Measurements from ENCODE around the gene DDC. TPM values are rescaled to one million over a fixed set of nuclear protein-coding genes. Genes with fewer than 3 reads are reported as not detected.

The DDC gene
- total RNA-seq, 1 donor from 2014 or later, result 3.8 TPM

DNA sequence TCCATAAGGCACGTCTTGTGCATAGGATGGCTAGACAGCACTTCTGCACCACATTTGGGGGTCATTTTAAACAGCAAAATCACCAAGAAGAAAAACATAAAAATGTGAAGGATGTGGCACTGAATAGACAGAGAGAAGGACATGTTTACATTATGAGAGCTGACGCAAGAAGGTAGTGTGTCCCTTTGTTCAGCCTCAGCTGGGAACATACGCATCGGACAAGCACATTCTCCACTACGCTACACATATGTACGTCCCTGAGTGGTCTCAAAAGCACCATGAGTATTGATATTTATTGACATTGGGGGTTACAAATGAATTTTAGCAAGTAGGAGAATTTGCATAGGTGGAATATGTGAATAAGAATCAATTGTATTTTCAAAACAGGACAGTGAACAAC lies 20.2 kb downstream of the DDC start:
- no peak for DNase-seq
- TF ChIP-seq, protein P1, sequence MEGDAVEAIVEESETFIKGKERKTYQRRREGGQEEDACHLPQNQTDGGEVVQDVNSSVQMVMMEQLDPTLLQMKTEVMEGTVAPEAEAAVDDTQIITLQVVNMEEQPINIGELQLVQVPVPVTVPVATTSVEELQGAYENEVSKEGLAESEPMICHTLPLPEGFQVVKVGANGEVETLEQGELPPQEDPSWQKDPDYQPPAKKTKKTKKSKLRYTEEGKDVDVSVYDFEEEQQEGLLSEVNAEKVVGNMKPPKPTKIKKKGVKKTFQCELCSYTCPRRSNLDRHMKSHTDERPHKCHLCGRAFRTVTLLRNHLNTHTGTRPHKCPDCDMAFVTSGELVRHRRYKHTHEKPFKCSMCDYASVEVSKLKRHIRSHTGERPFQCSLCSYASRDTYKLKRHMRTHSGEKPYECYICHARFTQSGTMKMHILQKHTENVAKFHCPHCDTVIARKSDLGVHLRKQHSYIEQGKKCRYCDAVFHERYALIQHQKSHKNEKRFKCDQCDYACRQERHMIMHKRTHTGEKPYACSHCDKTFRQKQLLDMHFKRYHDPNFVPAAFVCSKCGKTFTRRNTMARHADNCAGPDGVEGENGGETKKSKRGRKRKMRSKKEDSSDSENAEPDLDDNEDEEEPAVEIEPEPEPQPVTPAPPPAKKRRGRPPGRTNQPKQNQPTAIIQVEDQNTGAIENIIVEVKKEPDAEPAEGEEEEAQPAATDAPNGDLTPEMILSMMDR (IDR thresholded peaks at IDR 0.05; ENCODE audit: partially characterized antibody, unreplicated experiment), result no peak

DNA sequence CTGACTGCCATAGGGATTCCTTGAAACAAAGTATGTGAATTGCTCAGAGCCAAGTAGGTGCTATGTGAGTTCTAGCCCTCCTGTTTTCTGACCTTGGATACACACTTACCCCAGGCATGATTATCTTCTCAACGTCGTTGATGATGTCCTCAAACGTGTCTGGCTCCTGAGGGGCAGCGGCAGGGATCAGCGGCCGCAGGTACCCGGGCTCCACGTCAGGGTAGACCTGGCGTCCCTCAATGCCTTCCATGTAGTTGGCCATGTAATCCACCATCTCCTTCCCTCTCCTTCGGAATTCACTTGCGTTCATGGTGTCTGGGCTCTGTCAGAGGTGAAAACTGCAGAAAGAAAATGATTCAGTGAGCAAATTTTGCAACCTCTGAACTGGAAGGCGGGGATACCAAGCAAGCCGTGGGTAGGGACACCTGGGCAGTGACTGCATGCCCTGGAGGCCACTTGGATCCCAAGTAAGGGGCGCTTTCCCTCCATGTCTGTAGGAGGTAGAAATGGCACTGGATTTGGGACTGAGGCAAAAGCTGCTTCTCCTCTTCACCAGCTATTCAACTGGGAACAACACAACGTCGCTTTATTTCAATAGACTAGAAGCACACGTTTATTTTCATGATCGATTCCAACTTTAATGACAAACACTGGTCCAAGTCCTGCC lies 21.3 kb downstream of the DDC start:
- H3K27ac Mint-ChIP-seq (ENCODE audit: unreplicated experiment), result no peak overlapping the region
- H3K36me3 Mint-ChIP-seq (ENCODE audit: unreplicated experiment), result peaks cover 4% of the 10 kb centered on the region
- TF ChIP-seq, protein P1 (IDR thresholded peaks at IDR 0.05; ENCODE audit: partially characterized antibody, unreplicated experiment), result no peak

More for the DNA sequence above, 20.2 kb downstream of the DDC start:
- H3K9me3 Mint-ChIP-seq (ENCODE audit: unreplicated experiment), result peaks cover 2% of the 10 kb centered on the region
- peaks cover 28% of the 10 kb centered on the region for H3K4me1 Mint-ChIP-seq (ENCODE audit: low read depth, unreplicated experiment)
- peak overlapping the region; percentile 46 for H3K27ac Mint-ChIP-seq (ENCODE audit: unreplicated experiment)
- peaks cover 4% of the 10 kb centered on the region for H3K27me3 Mint-ChIP-seq (ENCODE audit: unreplicated experiment)
- H3K36me3 Mint-ChIP-seq (ENCODE audit: unreplicated experiment), result peaks cover 4% of the 10 kb centered on the region
- H3K4me3 Mint-ChIP-seq (ENCODE audit: unreplicated experiment), result no peak overlapping the region

DNA sequence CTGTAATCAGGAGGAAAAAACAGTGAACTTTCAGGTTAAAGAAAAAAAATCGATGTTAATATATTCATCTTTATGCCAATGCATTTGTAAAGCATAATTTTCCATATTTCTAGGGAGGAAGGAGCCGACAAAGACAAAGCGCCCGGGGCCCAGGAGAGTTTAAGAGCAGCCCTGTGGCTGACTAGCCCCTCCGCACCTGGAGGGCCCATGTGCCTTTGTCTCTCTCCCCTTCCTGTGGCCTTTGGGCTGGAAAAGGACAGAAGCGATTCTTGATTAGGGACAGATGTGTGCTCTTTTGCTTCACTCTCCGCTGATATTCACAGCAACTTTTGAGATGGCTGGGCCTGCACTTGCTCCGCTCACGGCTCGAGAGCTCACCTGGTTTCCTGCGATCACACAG lies 23.1 kb downstream of the DDC start:
- no peak for DNase-seq

More for the DNA sequence above, 21.3 kb downstream of the DDC start:
- no peak for DNase-seq
- H3K4me3 Mint-ChIP-seq (ENCODE audit: unreplicated experiment), result peak overlapping the region; percentile 4
- H3K27me3 Mint-ChIP-seq (ENCODE audit: unreplicated experiment), result peaks cover 4% of the 10 kb centered on the region
- H3K9me3 Mint-ChIP-seq (ENCODE audit: unreplicated experiment), result peaks cover 2% of the 10 kb centered on the region
- H3K4me1 Mint-ChIP-seq (ENCODE audit: low read depth, unreplicated experiment), result peaks cover 28% of the 10 kb centered on the region

DNA sequence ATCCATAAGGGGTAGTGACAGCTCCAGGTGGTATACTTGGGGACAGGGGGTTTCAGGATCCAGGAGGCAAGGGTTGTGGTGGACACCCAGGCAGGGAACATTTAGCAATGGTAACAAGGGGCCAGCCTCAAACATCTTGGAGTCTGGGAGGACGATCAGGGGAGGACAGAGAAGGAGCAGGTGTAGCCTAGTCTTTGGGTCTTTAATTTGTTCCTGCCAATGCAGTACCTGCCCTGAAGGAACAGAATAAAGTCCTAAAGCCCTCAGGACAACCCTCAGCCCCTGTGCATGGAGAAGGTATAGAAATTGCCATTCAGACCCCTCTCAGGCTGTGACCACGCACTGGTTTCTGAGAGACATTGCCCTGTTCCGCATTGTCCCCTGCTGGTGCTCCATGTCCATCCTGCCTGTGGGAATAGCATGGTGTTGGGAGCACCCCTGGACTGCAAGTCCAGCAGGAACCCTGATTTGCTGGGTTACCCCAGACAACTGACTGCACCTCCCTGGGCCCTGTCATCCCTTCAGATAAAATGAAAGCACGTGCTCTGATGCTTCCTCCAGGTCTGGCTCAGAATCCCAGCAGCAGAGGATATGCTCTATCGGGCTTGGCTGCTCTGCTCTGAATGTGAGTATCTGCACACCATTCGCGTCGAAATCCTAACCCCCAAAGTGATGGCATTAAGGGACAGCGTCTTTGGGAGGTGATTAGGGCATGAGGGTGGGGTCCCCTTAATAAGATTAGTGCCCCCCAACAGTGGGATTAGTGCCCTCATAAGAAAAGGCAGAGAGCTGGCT lies 24.2 kb downstream of the DDC start:
- peaks cover 33% of the 10 kb centered on the region for H3K4me1 Mint-ChIP-seq (ENCODE audit: low read depth, unreplicated experiment)
- H3K27ac Mint-ChIP-seq (ENCODE audit: unreplicated experiment), result no peak overlapping the region
- peaks cover 4% of the 10 kb centered on the region for H3K27me3 Mint-ChIP-seq (ENCODE audit: unreplicated experiment)
- H3K9me3 Mint-ChIP-seq (ENCODE audit: unreplicated experiment), result peaks cover 2% of the 10 kb centered on the region
- TF ChIP-seq, protein P1 (IDR thresholded peaks at IDR 0.05; ENCODE audit: partially characterized antibody, unreplicated experiment), result no peak
- no peak overlapping the region for H3K4me3 Mint-ChIP-seq (ENCODE audit: unreplicated experiment)
- H3K36me3 Mint-ChIP-seq (ENCODE audit: unreplicated experiment), result peaks cover 4% of the 10 kb centered on the region
- no peak for DNase-seq

More for the DNA sequence above, 23.1 kb downstream of the DDC start:
- peaks cover 2% of the 10 kb centered on the region for H3K9me3 Mint-ChIP-seq (ENCODE audit: unreplicated experiment)
- peaks cover 4% of the 10 kb centered on the region for H3K36me3 Mint-ChIP-seq (ENCODE audit: unreplicated experiment)
- TF ChIP-seq, protein P1 (IDR thresholded peaks at IDR 0.05; ENCODE audit: partially characterized antibody, unreplicated experiment), result no peak
- H3K4me1 Mint-ChIP-seq (ENCODE audit: low read depth, unreplicated experiment), result peaks cover 33% of the 10 kb centered on the region
- peak overlapping the region; percentile 30 for H3K4me3 Mint-ChIP-seq (ENCODE audit: unreplicated experiment)
- H3K27ac Mint-ChIP-seq (ENCODE audit: unreplicated experiment), result no peak overlapping the region
- peaks cover 4% of the 10 kb centered on the region for H3K27me3 Mint-ChIP-seq (ENCODE audit: unreplicated experiment)

DNA sequence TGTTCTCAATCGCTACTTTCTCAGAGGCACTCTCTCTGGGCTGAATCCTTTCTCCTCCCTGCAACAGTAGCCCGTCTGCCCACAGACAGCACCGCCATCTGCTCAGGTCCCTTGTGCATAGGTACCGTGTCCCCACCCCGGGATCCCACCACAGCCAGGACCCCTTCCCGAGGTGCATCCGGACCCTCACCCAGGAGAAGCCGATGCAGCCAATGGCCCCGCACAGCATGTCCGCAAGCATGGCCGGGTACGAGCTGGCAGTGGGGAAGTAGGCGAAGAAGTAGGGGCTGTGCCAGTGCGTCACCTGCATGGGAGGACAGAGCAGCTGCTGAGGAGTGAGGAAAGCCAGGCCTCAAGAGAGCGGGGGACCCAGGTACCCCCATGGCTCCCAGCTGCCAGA lies 25.5 kb downstream of the DDC start:
- H3K9me3 Mint-ChIP-seq (ENCODE audit: unreplicated experiment), result peaks cover 2% of the 10 kb centered on the region
- no peak overlapping the region for H3K4me3 Mint-ChIP-seq (ENCODE audit: unreplicated experiment)
- H3K36me3 Mint-ChIP-seq (ENCODE audit: unreplicated experiment), result peaks cover 4% of the 10 kb centered on the region
- no peak overlapping the region for H3K27ac Mint-ChIP-seq (ENCODE audit: unreplicated experiment)
- peaks cover 4% of the 10 kb centered on the region for H3K27me3 Mint-ChIP-seq (ENCODE audit: unreplicated experiment)
- DNase-seq, result no peak
- TF ChIP-seq, protein P1 (IDR thresholded peaks at IDR 0.05; ENCODE audit: partially characterized antibody, unreplicated experiment), result no peak
- peaks cover 29% of the 10 kb centered on the region for H3K4me1 Mint-ChIP-seq (ENCODE audit: low read depth, unreplicated experiment)

Data from glutamatergic neuron (in vitro differentiated cells).